K562 (cell line): ENCODE results near the gene SCG2. TPM values are rescaled to one million over a fixed set of nuclear protein-coding genes. Genes with fewer than 3 reads are reported as not detected.
A peak's percentile ranks its signal among the peaks of the same experiment; 100 is the strongest.

Source experiments
- CBX5 ChIP-seq: IDR thresholded peaks from 2 replicates; pipeline ENCODE4 v1.6.1; 2014; ENCODE audit warnings: low read depth, borderline replicate concordance
- DNMT1 ChIP-seq: fragments of 450-650 bp; IDR thresholded peaks from 2 replicates; pipeline ENCODE4 v1.6.1; 2016; ENCODE audit warnings: antibody characterized with exemption, mild to moderate bottlenecking
- ETV1 ChIP-seq: fragments of 450-650 bp; conservative IDR thresholded peaks from 2 replicates; pipeline ENCODE4 v1.6.1; 2016; ENCODE audit warnings: missing genetic modification characterization, control low read depth, low read depth, missing compliant biosample characterization
- EZH2 ChIP-seq: IDR thresholded peaks from 2 replicates; pipeline ENCODE4 v1.6.1; 2012; ENCODE audit warnings: low read depth, mild to moderate bottlenecking, inconsistent platforms, low read length, borderline replicate concordance
- FOS ChIP-seq: IDR thresholded peaks from 3 replicates; pipeline ENCODE4 v1.6.1; 2011; ENCODE audit not compliant: insufficient read length; ENCODE audit errors: extremely low read depth
- HNRNPUL1 ChIP-seq: fragments of 200-400 bp; formaldehyde crosslinking; IDR thresholded peaks from 2 replicates; pipeline ENCODE4 v1.6.1; 2017; ENCODE audit warnings: low read length
- KDM5B ChIP-seq: fragments of 200-600 bp; sonication (generic); IDR thresholded peaks from 2 replicates; pipeline ENCODE4 v1.6.1; 2012; ENCODE audit warnings: low read depth, mild to moderate bottlenecking, moderate library complexity, low read length, control low read depth, inconsistent platforms; ENCODE audit not compliant: insufficient replicate concordance
- L3MBTL2 ChIP-seq: fragments of 450-650 bp; IDR thresholded peaks from 2 replicates; pipeline ENCODE4 v1.6.1; 2016; ENCODE audit warnings: mild to moderate bottlenecking, moderate library complexity
- NFRKB ChIP-seq: fragments of 450-650 bp; IDR thresholded peaks from 2 replicates; pipeline ENCODE4 v1.6.1; 2016; ENCODE audit warnings: low read depth
- NRF1 ChIP-seq, 2 experiments: fragments of 450-650 bp; IDR thresholded peaks in 1 of 2; conservative IDR thresholded peaks in 1 of 2; 2 replicates each; pipeline ENCODE4 v1.6.1; 2014; ENCODE audit warnings: mild to moderate bottlenecking in 2 of 2
- POLR2G ChIP-seq: fragments of 200-400 bp; formaldehyde crosslinking; IDR thresholded peaks from 2 replicates; pipeline ENCODE4 v1.6.1; 2017; ENCODE audit warnings: low read depth, mild to moderate bottlenecking, antibody characterized with exemption, low read length, moderate library complexity
- POLR3A ChIP-seq: IDR thresholded peaks from 2 replicates; pipeline ENCODE4 v1.6.1; 2011; ENCODE audit warnings: borderline replicate concordance, mild to moderate bottlenecking, moderate library complexity; ENCODE audit not compliant: insufficient read length, insufficient read depth; ENCODE audit errors: extremely low read depth
- RAD21 ChIP-seq, 2 experiments: fragments of 250-450 bp in 1 of 2; fragments of 450-650 bp in 1 of 2; sonication (Bioruptor Pico) in 1 of 2; formaldehyde crosslinking in 1 of 2; IDR thresholded peaks in 1 of 2; conservative IDR thresholded peaks in 1 of 2; 2 replicates each; pipeline versions ENCODE4 v1.4.0 to v1.8.0; 2020 to 2022; ENCODE audit warnings: mild to moderate bottlenecking in 2 of 2, moderate library complexity in 1 of 2
- SMAD1 ChIP-seq: fragments of 150-350 bp; IDR thresholded peaks from 2 replicates; pipeline ENCODE4 v1.6.1; 2014; ENCODE audit warnings: low read length, low read depth; ENCODE audit not compliant: partially characterized antibody
- SMARCA4 ChIP-seq: fragments of 450-650 bp; IDR thresholded peaks from 2 replicates; pipeline ENCODE4 v1.6.1; 2016
- STAG1 ChIP-seq: sonication (generic); formaldehyde crosslinking; IDR thresholded peaks from 2 replicates; pipeline ENCODE4 v1.5.0; 2020; ENCODE audit warnings: missing genetic modification reagents, borderline replicate concordance
- ZNF347 ChIP-seq: fragments of 450-650 bp; formaldehyde crosslinking; IDR thresholded peaks from 2 replicates; pipeline ENCODE4 v1.4.0; 2020; ENCODE audit warnings: low read depth, mild to moderate bottlenecking, moderate library complexity
- polyA plus RNA-seq, 8 experiments: library from polyadenylated mRNA; depleted of rRNA in 4 of 8; stranded (reverse) in 5 of 8; unstranded in 3 of 8; fragments of >200 nt; fragmentation: Nextera tagmentation in 2 of 8; fragmentation: Illumina TruSeq in 1 of 8; extraction: Ambion mirVana in 2 of 8; extraction: Trizol in 1 of 8; gene quantifications; 2 replicates each; pipeline versions ENCODE4 v1.2.1 to v1.2.3, GENCODE V29; 2011 to 2014; ENCODE audit warnings: inconsistent platforms in 1 of 8, missing spikeins in 1 of 8
- total RNA-seq, 7 experiments: library from RNA; depleted of rRNA in 6 of 7; stranded (reverse); fragments of >200 nt in 6 of 7; fragmentation: Illumina TruSeq in 2 of 7; extraction: Trizol in 2 of 7; gene quantifications; 2 replicates each; pipeline versions ENCODE4 v1.2.1 to v1.2.3, GENCODE V29; 2011 to 2021; ENCODE audit warnings: low replicate concordance in 1 of 7
- TF ChIP-seq, protein P1 (sequence below): sonication (generic); formaldehyde crosslinking; IDR thresholded peaks from 2 replicates; pipeline ENCODE4 v1.8.1; 2022; ENCODE audit warnings: missing genetic modification reagents
- TF ChIP-seq, protein P2 (sequence below): sonication (generic); formaldehyde crosslinking; IDR thresholded peaks from 2 replicates; pipeline ENCODE4 v1.8.0; 2022; ENCODE audit warnings: missing genetic modification reagents, mild to moderate bottlenecking, borderline replicate concordance
- TF ChIP-seq, protein P3 (sequence below): fragments of 250-450 bp; sonication (Bioruptor Pico); IDR thresholded peaks from 2 replicates; pipeline ENCODE4 v1.5.0; 2020; ENCODE audit warnings: mild to moderate bottlenecking, borderline replicate concordance
- TF ChIP-seq, protein P4 (sequence below), 2 experiments: fragments of 450-650 bp in 1 of 2; sonication (generic) in 1 of 2; formaldehyde crosslinking; conservative IDR thresholded peaks; 2 replicates each; pipeline versions ENCODE4 v1.4.0 to v1.8.1; 2020 to 2022; ENCODE audit warnings: mild to moderate bottlenecking in 1 of 2, missing genetic modification reagents in 1 of 2

The SCG2 gene
- total and polyA plus RNA-seq, 9 of the 15 experiments (the other 6 are each of a cell fraction or from before 2014, with no cell fraction given): 0.07 to 1.6 (median 1.1) TPM

DNA sequence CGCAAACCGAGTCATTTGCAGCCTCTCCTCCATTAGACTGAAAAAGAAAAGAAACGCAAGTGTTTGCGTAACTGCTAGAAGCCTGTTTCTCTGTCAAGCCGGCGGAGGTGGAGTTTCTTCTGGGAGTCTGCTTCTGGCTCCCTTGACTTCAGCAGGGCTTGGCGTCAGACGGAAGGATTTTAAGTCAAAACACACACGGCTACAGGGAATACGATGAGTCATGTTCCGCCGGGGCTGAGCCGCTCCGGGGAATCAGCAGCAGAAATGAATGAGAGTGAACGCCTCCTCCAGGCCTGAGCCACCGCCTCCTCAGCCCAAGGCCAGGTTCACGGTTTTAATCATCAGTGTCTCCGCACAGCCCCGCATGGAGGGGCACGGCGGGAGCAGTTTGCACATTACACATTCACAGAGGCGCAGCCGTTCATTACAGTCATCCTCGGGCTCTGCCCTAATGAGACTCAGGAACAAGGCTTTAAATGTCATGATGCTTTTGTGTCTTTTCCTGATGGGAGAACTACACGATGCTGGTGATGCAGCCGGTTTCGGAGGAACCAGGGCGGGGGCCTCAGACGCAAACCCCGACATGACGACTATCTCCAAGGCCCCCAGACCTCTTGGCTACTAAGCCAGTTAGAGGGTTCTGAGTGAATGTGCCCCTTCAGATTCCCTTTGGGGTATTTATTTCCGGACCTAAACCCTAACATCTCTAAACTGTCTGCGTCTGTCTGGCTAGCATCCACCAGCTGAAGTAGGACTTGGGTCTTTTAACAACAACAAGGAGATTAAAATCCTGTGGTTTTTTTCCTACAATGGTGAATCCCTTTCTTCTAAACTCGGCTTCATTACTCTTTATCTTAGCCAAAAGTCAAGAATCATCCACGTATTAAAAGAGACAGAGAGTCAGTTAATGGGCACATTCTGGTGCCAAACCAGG lies 11.1 kb upstream of the SCG2 start (continued):
- TF ChIP-seq, protein P1, sequence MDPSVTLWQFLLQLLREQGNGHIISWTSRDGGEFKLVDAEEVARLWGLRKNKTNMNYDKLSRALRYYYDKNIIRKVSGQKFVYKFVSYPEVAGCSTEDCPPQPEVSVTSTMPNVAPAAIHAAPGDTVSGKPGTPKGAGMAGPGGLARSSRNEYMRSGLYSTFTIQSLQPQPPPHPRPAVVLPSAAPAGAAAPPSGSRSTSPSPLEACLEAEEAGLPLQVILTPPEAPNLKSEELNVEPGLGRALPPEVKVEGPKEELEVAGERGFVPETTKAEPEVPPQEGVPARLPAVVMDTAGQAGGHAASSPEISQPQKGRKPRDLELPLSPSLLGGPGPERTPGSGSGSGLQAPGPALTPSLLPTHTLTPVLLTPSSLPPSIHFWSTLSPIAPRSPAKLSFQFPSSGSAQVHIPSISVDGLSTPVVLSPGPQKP: no peak
- no peak for TF ChIP-seq CBX5
- TF ChIP-seq POLR2G: no peak
- no peak for TF ChIP-seq SMAD1
- TF ChIP-seq ETV1 (tag): no peak
- TF ChIP-seq NFRKB: no peak
- no peak for TF ChIP-seq KDM5B
- TF ChIP-seq, protein P2, sequence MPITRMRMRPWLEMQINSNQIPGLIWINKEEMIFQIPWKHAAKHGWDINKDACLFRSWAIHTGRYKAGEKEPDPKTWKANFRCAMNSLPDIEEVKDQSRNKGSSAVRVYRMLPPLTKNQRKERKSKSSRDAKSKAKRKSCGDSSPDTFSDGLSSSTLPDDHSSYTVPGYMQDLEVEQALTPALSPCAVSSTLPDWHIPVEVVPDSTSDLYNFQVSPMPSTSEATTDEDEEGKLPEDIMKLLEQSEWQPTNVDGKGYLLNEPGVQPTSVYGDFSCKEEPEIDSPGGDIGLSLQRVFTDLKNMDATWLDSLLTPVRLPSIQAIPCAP: no peak
- TF ChIP-seq, protein P3, sequence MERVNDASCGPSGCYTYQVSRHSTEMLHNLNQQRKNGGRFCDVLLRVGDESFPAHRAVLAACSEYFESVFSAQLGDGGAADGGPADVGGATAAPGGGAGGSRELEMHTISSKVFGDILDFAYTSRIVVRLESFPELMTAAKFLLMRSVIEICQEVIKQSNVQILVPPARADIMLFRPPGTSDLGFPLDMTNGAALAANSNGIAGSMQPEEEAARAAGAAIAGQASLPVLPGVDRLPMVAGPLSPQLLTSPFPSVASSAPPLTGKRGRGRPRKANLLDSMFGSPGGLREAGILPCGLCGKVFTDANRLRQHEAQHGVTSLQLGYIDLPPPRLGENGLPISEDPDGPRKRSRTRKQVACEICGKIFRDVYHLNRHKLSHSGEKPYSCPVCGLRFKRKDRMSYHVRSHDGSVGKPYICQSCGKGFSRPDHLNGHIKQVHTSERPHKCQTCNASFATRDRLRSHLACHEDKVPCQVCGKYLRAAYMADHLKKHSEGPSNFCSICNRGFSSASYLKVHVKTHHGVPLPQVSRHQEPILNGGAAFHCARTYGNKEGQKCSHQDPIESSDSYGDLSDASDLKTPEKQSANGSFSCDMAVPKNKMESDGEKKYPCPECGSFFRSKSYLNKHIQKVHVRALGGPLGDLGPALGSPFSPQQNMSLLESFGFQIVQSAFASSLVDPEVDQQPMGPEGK: no peak
- TF ChIP-seq, protein P4, sequence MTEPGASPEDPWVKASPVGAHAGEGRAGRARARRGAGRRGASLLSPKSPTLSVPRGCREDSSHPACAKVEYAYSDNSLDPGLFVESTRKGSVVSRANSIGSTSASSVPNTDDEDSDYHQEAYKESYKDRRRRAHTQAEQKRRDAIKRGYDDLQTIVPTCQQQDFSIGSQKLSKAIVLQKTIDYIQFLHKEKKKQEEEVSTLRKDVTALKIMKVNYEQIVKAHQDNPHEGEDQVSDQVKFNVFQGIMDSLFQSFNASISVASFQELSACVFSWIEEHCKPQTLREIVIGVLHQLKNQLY (CRISPR knock-in tag; conservative IDR thresholded peaks at IDR 0.05): no peak
- no peak for TF ChIP-seq POLR3A
- no peak for TF ChIP-seq ZNF347 (CRISPR knock-in tag)
- TF ChIP-seq SMARCA4: peak; percentile 61
- no peak for TF ChIP-seq FOS
- TF ChIP-seq EZH2: no peak
- TF ChIP-seq L3MBTL2: no peak
- no peak for TF ChIP-seq STAG1 (CRISPR knock-in tag)
- no peak for TF ChIP-seq RAD21 (CRISPR knock-in tag; conservative IDR thresholded peaks at IDR 0.05 in 1 of 2, IDR thresholded peaks at IDR 0.05 in 1 of 2)
- TF ChIP-seq NRF1 (conservative IDR thresholded peaks at IDR 0.05 in 1 of 2, IDR thresholded peaks at IDR 0.05 in 1 of 2): peak in 1 of 2 experiments; percentile 26; a peak in 2 of 4 replicates
- TF ChIP-seq DNMT1: no peak
- no peak for TF ChIP-seq HNRNPUL1
